Right atrium auricular region (tissue), 2 donors: ENCODE results near the gene PTPN14. TPM values are rescaled to one million over a fixed set of nuclear protein-coding genes. Genes with fewer than 3 reads are reported as not detected.
A peak's percentile ranks its signal among the peaks of the same experiment; 100 is the strongest.

ENCODE experiments used
- DNase-seq: peaks from one replicate; pipeline ENCODE4 v3.0.0-alpha.2; 2019; ENCODE audit warnings: low spot score
- H3K27ac ChIP-seq, 2 donors: fragments of 200-600 bp; sonication (generic); 1 replicate in 1 of 2; 2 replicates in 1 of 2; pipeline ENCODE4 v1.5.1; 2016 to 2019
- H3K27me3 ChIP-seq, 2 donors: fragments of 200-600 bp; sonication (generic); one replicate each; pipeline versions ENCODE4 v1.5.1 to v1.6.0; 2017 to 2019
- H3K36me3 ChIP-seq: fragments of 200-600 bp; sonication (generic); one replicate; pipeline ENCODE4 v1.5.1; 2016
- H3K4me1 ChIP-seq, 2 donors: fragments of 200-600 bp; sonication (generic); one replicate each; pipeline versions ENCODE4 v1.5.1 to v1.6.0; 2017 to 2019
- H3K4me3 ChIP-seq, 2 donors: fragments of 200-600 bp; sonication (generic); 1 replicate in 1 of 2; 2 replicates in 1 of 2; pipeline ENCODE4 v1.5.1; 2017 to 2019; ENCODE audit warnings: mild to moderate bottlenecking in 1 of 2, moderate library complexity in 1 of 2
- H3K9me3 ChIP-seq, 2 donors: fragments of 200-600 bp; sonication (generic); one replicate each; pipeline ENCODE4 v1.5.1; 2019
- CTCF ChIP-seq, 2 donors: fragments of 200-600 bp; sonication (generic); IDR thresholded peaks; one replicate each; pipeline ENCODE4 v1.5.1; 2019; ENCODE audit warnings: antibody characterized with exemption in 2 of 2
- total RNA-seq, 2 donors: library from RNA; depleted of rRNA; stranded (reverse); fragments of >200 nt; gene quantifications; one replicate each; pipeline ENCODE4 v1.1.0, GENCODE V29; 2016

Gene PTPN14
- total RNA-seq, 2 donors from 2014 or later: 8.4 to 27.2 TPM

- Histone ChIP-seq H3K27ac (no peak overlapping the region), H3K36me3 (no peaks in the 10 kb centered on the region), H3K27me3 (no peaks in the 10 kb centered on the region), H3K9me3 (no peaks in the 10 kb centered on the region), H3K4me1 (peaks cover 0 to 7% of the 10 kb centered on the region in 2 donors), H3K4me3 (no peak overlapping the region)
- DNase-seq: no peak
- TF ChIP-seq CTCF (IDR thresholded peaks at IDR 0.05): no peak
These were observed 180.8 kb downstream of the PTPN14 start for GRCh38 chr1:214370615-214371014.

- peaks cover 0 to 7% of the 10 kb centered on the region in 2 donors for H3K4me1 ChIP-seq
- TF ChIP-seq CTCF (IDR thresholded peaks at IDR 0.05): no peak
- no peaks in the 10 kb centered on the region for H3K9me3 ChIP-seq
- no peaks in the 10 kb centered on the region for H3K36me3 ChIP-seq
- H3K4me3 ChIP-seq: no peak overlapping the region
- H3K27me3 ChIP-seq: no peaks in the 10 kb centered on the region
- no peak overlapping the region for H3K27ac ChIP-seq
- DNase-seq: no peak
These were observed 182.0 kb downstream of the PTPN14 start for GRCh38 chr1:214369364-214369763.

GRCh38 chr1:214367841-214368240 lies 183.6 kb downstream of the PTPN14 start:
- H3K9me3 ChIP-seq: no peaks in the 10 kb centered on the region
- TF ChIP-seq CTCF (IDR thresholded peaks at IDR 0.05): no peak
- no peak for DNase-seq
- H3K36me3 ChIP-seq: no peaks in the 10 kb centered on the region
- no peak overlapping the region for H3K4me3 ChIP-seq
- H3K4me1 ChIP-seq: peaks cover 0 to 21% of the 10 kb centered on the region in 2 donors
- H3K27me3 ChIP-seq: no peaks in the 10 kb centered on the region
- no peak overlapping the region for H3K27ac ChIP-seq

- no peak overlapping the region for H3K27ac ChIP-seq
- H3K27me3 ChIP-seq: no peaks in the 10 kb centered on the region
- TF ChIP-seq CTCF (IDR thresholded peaks at IDR 0.05): no peak
- no peaks in the 10 kb centered on the region for H3K36me3 ChIP-seq
- no peak overlapping the region for H3K4me3 ChIP-seq
- DNase-seq: no peak
- H3K9me3 ChIP-seq: no peaks in the 10 kb centered on the region
- peaks cover 0 to 34% of the 10 kb centered on the region in 2 donors for H3K4me1 ChIP-seq
These were observed 186.6 kb downstream of the PTPN14 start for GRCh38 chr1:214364786-214365295.

GRCh38 chr1:214364386-214364785 lies 187.0 kb downstream of the PTPN14 start:
- Histone ChIP-seq H3K27ac (no peak overlapping the region), H3K36me3 (no peaks in the 10 kb centered on the region), H3K27me3 (no peaks in the 10 kb centered on the region), H3K4me1 (peaks cover 0 to 34% of the 10 kb centered on the region in 2 donors), H3K9me3 (no peaks in the 10 kb centered on the region), H3K4me3 (no peak overlapping the region)
- DNase-seq: peak; percentile 83
- TF ChIP-seq CTCF (IDR thresholded peaks at IDR 0.05): no peak

GRCh38 chr1:214363386-214363785 lies 188.0 kb downstream of the PTPN14 start:
- no peak overlapping the region for H3K4me3 ChIP-seq
- peak overlapping the region in 1 of 2 donors; percentile 73 for H3K27ac ChIP-seq
- H3K27me3 ChIP-seq: no peaks in the 10 kb centered on the region
- no peak for DNase-seq
- TF ChIP-seq CTCF (IDR thresholded peaks at IDR 0.05): no peak
- H3K9me3 ChIP-seq: no peaks in the 10 kb centered on the region
- no peaks in the 10 kb centered on the region for H3K36me3 ChIP-seq
- peaks cover 0 to 34% of the 10 kb centered on the region in 2 donors for H3K4me1 ChIP-seq
